Brain pericyte (primary cell): ENCODE measurements around the gene NRL.

Experiments used
- DNase-seq: peaks from one replicate; pipeline ENCODE4 v3.0.0-alpha.2; 2012; ENCODE audit warnings: low read depth, low spot score

The NRL gene

DNA sequence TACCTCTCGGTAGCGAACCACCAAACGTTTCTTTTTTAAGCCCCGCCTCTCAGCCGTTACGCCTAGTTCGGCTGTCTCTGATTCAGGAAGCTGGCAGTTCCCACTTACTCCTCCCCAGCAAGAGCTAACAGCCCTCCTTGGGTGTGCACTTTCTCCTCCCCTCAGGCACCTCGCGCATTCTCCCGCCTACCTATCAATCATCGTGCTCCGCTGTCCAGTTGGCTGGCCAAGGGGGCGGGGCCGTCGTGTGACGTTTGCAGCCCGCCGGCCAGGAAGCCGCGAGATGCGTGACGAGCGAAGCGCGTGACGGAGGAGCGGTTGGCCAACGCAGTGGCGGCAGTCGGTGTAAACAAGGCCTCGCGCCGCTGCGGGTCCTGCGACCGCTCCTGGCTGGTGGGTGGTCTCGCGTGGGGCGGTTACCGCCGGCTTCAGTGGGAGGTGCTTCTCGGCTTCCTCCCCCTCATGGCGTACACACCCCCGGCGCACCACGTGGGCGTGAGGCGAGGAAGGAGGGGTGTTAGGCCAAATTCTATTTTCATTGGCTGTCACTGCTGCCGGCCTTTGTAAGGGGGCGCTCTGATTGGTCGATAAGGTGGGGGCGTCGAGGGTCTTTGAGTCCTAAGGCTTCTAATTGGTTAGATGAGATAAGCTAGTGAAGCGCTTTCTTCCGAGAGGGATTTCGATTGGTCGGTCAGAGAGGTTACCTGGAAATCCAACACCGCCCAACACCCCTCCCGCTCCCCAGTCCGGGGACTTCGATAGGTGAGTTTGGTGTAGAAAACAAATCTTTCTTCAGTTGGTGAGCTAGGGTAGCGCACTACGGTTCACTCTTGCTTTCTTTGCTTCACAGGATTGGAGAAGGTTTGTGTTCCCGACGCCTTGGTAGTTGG, at the start of gene NRL, which contains the start of gene DCAF11:
TSS of gene NRL (minus strand) at position 418 of the 890 bp plus-strand sequence. CDS start 32,101 bp downstream, outside the sequence.
TSS of gene DCAF11 (plus strand) at position 246 of the 890 bp plus-strand sequence. CDS start 818 bp downstream, outside the sequence.
- peak; percentile 99 for DNase-seq

- no peak for DNase-seq
Measured at GRCh38 chr14:24162093-24162492, 47.3 kb upstream of the NRL start.

DNA sequence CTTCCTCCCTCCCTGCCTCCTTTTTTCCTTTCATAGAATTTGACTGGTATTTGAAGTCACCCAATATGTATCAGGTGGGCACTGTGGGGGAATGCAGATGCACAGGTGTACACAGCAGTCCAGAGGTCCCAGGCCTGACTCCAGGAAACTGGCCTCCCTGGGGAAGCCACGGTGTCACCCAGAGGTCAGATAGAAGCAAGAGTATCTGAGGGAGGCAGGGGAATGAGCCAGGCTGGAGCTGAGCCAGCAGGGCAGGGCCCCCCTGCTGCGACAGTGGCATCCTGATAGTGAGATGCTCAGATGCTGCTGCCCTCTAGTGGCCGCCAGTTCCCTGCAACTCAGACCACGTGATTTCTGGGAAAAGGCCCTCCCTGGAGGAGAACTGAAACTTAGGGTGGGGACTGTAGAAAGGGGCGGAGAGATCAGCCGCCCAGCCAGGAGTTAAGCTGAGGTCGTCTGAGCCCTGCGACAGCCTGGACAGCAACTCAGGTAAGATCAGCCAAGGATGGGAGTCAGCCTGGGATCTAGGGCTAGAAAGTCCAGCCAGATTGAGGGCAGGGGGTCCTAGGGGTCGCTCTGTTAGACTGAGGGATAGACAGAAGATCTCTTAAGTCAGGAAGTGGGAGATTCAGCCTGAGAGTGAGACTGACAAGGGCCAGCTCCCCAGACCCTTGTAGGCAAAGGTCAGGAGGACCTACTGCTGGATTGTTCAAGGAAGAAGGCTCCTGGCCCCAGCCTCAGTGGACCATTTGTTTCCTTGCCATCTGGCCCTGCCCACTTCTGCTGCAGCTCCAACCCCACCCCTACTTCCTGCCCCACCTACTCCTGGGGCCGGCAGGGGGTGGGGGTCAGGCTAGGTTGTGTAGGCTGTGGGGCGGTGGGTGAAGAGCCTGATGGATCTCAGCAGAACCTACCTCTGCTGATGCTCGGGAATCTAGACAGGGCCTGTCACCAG, 46.4 kb upstream of the NRL start, which contains the start of gene IRF9:
TSS of gene IRF9 (plus strand) at position 416 of the 955 bp plus-strand sequence. CDS start 880 bp downstream, outside the sequence.
- DNase-seq, result peak; percentile 89

- no peak for DNase-seq
Measured at GRCh38 chr14:24160499-24160849, 45.7 kb upstream of the NRL start.

DNA sequence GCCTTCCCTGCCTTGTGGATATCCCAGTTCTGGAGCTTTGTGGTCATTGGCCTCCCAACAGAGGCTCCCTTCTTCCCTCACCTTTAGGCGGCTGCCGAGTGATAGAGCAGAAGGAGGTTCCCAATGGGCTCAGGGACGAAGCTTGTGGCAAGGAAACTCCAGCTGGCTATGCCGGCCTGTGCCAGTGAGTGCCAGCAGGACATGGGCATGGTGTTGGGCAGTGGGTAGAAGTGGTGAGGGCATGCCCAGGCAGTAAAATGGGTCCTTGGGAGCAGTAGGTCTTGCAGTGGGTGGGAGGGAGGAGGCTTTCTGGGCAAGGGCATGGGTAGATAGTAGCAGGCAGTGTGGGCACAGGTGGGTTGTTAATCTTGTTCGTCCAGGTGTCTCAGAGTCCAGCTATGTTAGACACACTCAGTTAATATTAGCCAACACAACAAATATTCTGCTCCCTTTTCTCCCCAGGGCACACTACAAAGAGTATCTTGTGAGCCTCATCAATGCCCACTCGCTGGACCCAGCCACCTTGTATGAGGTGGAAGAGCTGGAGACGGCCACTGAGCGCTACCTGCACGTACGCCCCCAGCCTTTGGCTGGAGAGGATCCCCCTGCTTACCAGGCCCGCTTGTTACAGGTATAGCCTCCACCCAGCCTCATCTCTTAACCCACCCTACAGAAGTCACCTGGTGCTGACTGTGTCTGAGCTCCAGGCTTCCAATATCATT, 45.2 kb upstream of the NRL start:
- no peak for DNase-seq

DNA sequence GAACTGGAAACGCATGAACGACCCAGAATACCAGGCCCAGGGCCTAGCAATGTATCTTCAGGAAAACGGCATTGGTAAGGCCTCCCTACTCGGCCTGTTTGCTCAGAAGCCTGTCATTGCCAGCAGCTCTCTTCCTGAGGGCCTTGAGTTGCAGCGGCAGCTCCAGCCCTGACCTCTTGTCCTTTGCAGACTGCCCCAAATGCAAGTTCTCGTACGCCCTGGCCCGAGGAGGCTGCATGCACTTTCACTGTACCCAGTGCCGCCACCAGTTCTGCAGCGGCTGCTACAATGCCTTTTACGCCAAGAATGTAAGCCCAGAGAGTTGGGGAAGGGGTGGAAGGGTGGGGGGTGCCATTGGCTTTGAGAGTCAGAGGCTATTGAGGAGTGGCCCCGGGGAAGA, 42.6 kb upstream of the NRL start:
- no peak for DNase-seq

DNA sequence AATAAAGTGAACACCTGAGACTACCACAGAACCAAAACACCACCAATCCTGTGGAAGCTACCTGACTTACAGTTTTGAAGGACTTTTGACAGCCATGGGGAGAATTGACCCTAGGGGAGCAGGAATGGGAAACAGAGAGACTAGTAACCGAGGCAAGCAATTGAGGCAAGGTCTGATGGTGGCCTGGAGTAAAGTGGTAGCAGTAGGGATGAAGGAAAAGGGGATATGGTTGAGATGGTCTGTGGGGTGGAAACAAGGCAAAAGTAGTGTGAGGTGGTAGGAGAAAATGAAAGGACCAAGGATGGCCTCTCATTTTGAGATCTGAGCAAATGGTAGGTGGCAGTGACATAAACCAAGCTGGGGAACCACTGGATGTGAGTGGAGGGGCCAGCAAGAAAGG, 42.1 kb upstream of the NRL start:
- no peak for DNase-seq

- DNase-seq, result no peak
Measured at GRCh38 chr14:24155100-24155499, 40.4 kb upstream of the NRL start.

GRCh38 chr14:24151404-24152080, 36.8 kb upstream of the NRL start:
- no peak for DNase-seq

DNA sequence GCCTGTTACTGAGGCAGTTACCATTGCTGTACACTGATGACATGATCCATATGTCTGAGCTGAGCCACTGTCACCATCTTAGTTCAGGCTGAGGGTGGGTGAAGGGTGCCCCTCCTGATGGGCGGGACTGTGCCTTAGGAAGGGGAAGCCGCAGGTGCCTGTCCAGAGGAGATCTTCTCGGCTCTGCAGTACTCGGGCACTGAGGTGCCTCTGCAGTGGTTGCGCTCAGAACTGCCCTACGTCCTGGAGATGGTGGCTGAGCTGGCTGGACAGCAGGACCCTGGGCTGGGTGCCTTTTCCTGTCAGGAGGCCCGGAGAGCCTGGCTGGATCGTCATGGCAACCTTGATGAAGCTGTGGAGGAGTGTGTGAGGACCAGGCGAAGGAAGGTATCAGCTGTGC, 36.2 kb upstream of the NRL start:
- no peak for DNase-seq

DNA sequence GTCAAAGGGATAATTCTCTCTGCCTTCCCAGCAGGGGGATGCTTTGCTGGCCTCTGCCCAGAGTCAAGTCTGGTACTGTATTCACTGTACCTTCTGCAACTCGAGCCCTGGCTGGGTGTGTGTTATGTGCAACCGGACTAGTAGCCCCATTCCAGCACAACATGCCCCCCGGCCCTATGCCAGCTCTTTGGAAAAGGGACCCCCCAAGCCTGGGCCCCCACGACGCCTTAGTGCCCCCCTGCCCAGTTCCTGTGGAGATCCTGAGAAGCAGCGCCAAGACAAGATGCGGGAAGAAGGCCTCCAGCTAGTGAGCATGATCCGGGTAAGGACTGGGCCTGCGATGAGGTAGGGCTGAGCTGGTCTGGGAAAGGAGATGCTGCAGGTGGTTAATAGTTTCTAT, 35.8 kb upstream of the NRL start:
- DNase-seq, result no peak

- DNase-seq, result no peak
Measured at GRCh38 chr14:24150061-24150460, 35.3 kb upstream of the NRL start.

DNA sequence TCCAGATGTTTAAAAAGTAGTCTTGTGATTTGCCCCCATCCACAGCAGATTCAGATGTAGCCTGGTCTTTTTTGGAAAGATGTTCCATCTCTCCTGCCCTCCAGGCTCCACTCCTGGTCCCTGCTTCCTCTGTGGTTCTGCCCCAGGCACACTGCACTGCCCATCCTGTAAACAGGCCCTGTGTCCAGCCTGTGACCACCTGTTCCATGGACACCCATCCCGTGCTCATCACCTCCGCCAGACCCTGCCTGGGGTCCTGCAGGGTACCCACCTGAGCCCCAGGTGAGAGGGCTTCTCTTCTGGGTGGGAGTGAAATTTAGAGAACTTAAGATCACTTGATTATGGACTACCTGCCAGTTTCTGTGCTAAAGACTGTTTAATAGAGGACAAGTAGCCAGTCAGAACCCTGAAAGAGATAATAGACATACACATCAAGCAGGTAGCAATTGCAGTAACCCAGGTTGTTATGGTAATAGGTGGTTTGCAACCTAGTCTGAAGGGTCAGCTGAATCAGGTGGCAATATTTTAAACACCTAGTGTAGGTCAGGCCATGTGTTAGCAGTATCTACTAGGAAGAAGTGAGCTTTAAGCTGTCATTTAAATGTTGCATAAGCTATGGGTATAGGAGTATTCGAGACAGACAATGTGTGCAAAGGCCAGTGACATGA, 34.7 kb upstream of the NRL start:
- no peak for DNase-seq

GRCh38 chr14:24147761-24148428, 33.1 kb upstream of the NRL start:
- no peak for DNase-seq

DNA sequence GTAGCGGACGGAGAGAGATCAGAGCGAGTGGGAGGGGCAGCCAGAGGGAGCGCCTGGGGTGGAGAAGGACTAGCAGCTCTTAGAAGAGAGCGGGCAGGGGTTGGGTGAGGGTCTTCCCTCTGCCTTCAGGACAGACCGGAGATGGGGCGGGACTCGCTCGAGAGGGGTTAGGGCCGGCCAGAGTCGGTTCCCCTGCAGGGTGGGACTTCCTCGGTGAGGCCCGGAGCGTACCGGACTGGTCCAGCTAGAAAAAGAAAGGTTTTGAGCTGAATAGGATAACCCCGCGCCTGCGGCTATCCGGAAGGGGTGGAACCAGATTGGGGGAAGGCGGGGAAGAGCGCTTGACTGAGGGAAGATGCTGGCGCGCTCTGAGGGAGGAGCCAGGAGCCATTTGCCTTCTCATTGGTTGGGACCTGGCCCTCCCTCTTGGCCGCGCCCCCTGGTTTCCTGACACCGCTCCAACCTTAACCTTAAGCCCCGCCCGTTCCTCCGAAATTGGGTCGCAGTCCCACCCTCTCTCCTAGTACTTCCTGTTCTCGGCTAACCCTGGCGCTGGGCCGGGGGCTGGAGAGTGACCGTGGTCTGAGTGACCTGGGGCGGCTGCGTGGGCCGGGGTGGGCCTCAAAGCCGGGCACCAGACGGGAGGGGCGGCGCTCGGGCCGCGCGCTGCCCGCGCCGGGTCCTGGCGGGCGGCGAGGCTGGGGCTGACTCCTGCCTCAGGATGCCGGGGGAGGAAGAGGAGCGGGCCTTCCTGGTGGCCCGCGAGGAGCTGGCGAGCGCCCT, 32.4 kb upstream of the NRL start, which contains the start of gene RNF31:
TSS of gene RNF31 (plus strand) at position 521 of the 783 bp plus-strand sequence. CDS start at position 722, 201 bp downstream.
- peak; percentile 93 for DNase-seq

GRCh38 chr14:24146453-24146977, 31.8 kb upstream of the NRL start, which contains the start of gene PSME2:
PSME2 (minus strand) TSS chr14:24146610; CDS start chr14:24146581, 29 bp downstream.
- peak; percentile 89 for DNase-seq

DNA sequence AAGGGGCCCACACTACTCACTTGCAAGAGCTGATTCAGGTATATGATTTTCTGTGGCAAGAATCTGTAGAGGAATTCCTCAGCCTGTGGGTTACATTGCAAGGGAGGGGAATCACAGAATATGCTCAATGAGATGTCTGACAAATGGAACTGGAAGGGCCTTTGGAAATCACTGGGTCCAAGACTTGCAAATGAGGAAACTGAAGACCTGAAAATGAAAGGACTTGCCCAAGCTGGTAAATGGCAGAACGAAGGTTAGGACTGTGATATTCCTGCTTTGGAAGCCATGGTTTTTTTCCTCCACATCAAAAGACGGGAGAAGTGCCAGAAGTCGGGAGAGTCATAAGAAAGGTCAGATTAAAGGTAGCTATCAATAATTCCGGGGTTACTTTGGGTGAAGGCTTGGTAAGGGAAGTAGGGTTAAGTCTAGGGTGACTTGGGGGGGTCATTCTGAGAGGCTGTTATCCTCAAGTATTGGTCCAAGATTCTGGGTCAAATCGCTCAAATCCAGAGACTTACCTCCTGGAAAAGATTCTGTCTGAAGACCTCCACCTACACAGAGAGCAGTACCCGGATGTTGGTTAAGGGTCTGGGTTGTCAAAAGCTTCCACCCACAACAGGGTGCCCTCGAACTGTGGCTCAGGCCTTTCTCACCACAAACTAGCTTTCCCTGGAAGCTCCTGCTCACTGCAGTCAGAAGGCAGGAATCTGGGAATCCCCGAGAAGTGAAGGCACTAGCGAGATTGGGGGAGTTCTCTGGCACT, 31.1 kb upstream of the NRL start:
- DNase-seq, result no peak

DNA sequence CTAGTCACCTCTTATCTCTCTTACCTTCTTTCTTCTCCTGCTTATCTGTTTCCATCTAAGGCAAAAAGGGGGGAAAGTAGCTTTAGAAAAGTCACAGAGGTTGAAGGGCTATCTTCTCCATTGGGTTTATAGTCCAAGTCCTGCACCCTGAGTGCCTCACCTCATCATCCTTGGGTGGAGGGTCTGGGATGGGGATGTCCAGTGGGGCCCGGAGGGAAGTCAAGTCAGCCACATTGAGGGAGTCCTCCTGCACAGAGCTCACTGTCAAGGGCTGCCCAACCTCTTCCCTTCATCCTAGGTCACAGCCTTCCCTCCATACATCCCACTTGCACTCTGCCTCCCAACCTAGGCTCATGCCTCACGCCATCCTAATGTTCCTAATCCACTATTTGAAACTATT, 30.5 kb upstream of the NRL start:
- DNase-seq, result no peak
